Ovary (tissue), 3 donors: Measurements from ENCODE around the gene MDP1.

Source experiments
- CTCF ChIP-seq, 3 donors: fragments of 450-650 bp in 2 of 3; fragments of 200-600 bp in 1 of 3; IDR thresholded peaks; one replicate each; pipeline versions ENCODE4 v1.5.1 to v1.8.0; 2016 to 2022; ENCODE audit warnings: antibody characterized with exemption in 3 of 3, mild to moderate bottlenecking in 1 of 3
- EP300 ChIP-seq: sonication (generic); formaldehyde crosslinking; IDR thresholded peaks from one replicate; pipeline ENCODE4 v1.6.1; 2017; ENCODE audit warnings: antibody characterized with exemption
- donor health status: DM: no; HTN: no; CAD: no.

GRCh38 chr14:24260780-24261157 is 44.9 kb upstream of the MDP1 start:
- TF ChIP-seq EP300, result no peak
- TF ChIP-seq CTCF (IDR thresholded peaks at IDR 0.05), result no peak
